GM12801 (cell line): ENCODE data around the gene SIRPB2.

ENCODE experiments used
- CTCF ChIP-seq: IDR thresholded peaks from one replicate; pipeline ENCODE4 v1.5.1; 2011; ENCODE audit warnings: control low read depth; ENCODE audit not compliant: insufficient read length; ENCODE audit errors: extremely low read depth

The SIRPB2 gene

GRCh38 chr20:1474325-1474724 lies 16.9 kb downstream of the SIRPB2 start:
- no peak for TF ChIP-seq CTCF

GRCh38 chr20:1473246-1474220 lies 17.7 kb downstream of the SIRPB2 start:
- no peak for TF ChIP-seq CTCF

- TF ChIP-seq CTCF = no peak
Observed at GRCh38 chr20:1472556-1473245, 18.5 kb downstream of the SIRPB2 start.

- no peak for TF ChIP-seq CTCF
Observed at GRCh38 chr20:1471242-1471641, 20.0 kb downstream of the SIRPB2 start.

- TF ChIP-seq CTCF = no peak
Observed at GRCh38 chr20:1469925-1470571, 21.2 kb downstream of the SIRPB2 start.

- no peak for TF ChIP-seq CTCF
Observed at GRCh38 chr20:1469306-1469905, 21.8 kb downstream of the SIRPB2 start.

GRCh38 chr20:1468117-1468624 lies 23.0 kb downstream of the SIRPB2 start:
- TF ChIP-seq CTCF = no peak
